HEK293 (cell line): ENCODE measurements around the gene PDZRN4.
"Not testable (repeated sequence)": the region's sequence is repeated elsewhere in the genome, so short reads cannot be mapped to it uniquely, and the experiment has no call there.

Experiments
- CTCF ChIA-PET: fragments of 350-600 bp; formaldehyde crosslinking; extraction: SDS; loops from one replicate; lab custom pipeline; 2021; ENCODE audit warnings: antibody characterized with exemption; lab: Yijun Ruan, JAX
- POLR2A ChIA-PET: fragments of 300-600 bp; formaldehyde crosslinking; extraction: SDS; loops from one replicate; lab custom pipeline; 2020; ENCODE audit warnings: antibody characterized with exemption, inconsistent platforms; lab: Yijun Ruan, JAX
- H3K27ac ChIP-seq: fragments of 200-500 bp; sonication (Bioruptor generic); 2 replicates; pipeline ENCODE4 v1.5.1; 2014; ENCODE audit warnings: low read depth, low read length, control low read depth, inconsistent platforms; ENCODE audit errors: extremely low read depth
- H3K36me3 ChIP-seq, 2 experiments: fragments of 200-500 bp in 1 of 2; sonication (Bioruptor generic) in 1 of 2; 1 replicate in 1 of 2; 2 replicates in 1 of 2; pipeline ENCODE4 v1.5.1; 2014 to 2017; ENCODE audit warnings: inconsistent platforms in 2 of 2, low read length in 2 of 2; ENCODE audit not compliant: control insufficient read depth in 2 of 2, insufficient read depth in 1 of 2
- H3K4me1 ChIP-seq: fragments of 200-500 bp; sonication (Bioruptor generic); 2 replicates; pipeline ENCODE4 v1.5.1; 2014; ENCODE audit warnings: mild to moderate bottlenecking, low read length, inconsistent platforms; ENCODE audit not compliant: control insufficient read depth, insufficient read depth
- H3K4me3 ChIP-seq: 2 replicates; pipeline ENCODE4 v1.5.1; 2011; ENCODE audit warnings: low read depth, mild to moderate bottlenecking, control low read depth, low read length, moderate library complexity
- H3K9me3 ChIP-seq: fragments of 200-500 bp; sonication (Bioruptor generic); 2 replicates; pipeline ENCODE4 v1.5.1; 2014; ENCODE audit warnings: low read depth, low read length, inconsistent platforms; ENCODE audit not compliant: control insufficient read depth, insufficient read depth
- GLIS1 ChIP-seq: fragments of 450-650 bp; formaldehyde crosslinking; IDR thresholded peaks from 2 replicates; pipeline ENCODE4 v1.5.1; 2016; ENCODE audit warnings: missing biosample characterization, missing genetic modification characterization
- ZNF133 ChIP-seq: fragments of 450-650 bp; formaldehyde crosslinking; IDR thresholded peaks from 2 replicates; pipeline ENCODE4 v1.5.1; 2016; ENCODE audit warnings: missing biosample characterization, missing genetic modification characterization
- ZNF239 ChIP-seq: fragments of 450-650 bp; formaldehyde crosslinking; IDR thresholded peaks from 2 replicates; pipeline ENCODE4 v1.5.1; 2016; ENCODE audit warnings: missing biosample characterization, missing genetic modification characterization
- ZNF335 ChIP-seq: fragments of 450-650 bp; formaldehyde crosslinking; conservative IDR thresholded peaks from 2 replicates; pipeline ENCODE4 v1.5.1; 2016; ENCODE audit warnings: missing biosample characterization, missing genetic modification characterization
- ZNF391 ChIP-seq: fragments of 450-650 bp; formaldehyde crosslinking; IDR thresholded peaks from 2 replicates; pipeline ENCODE4 v1.5.1; 2016; ENCODE audit warnings: low read depth, missing biosample characterization, missing genetic modification characterization, borderline replicate concordance
- ZNF404 ChIP-seq: fragments of 450-650 bp; formaldehyde crosslinking; IDR thresholded peaks from 2 replicates; pipeline ENCODE4 v1.5.1; 2017; ENCODE audit warnings: missing biosample characterization, missing genetic modification characterization
- ZNF433 ChIP-seq: fragments of 450-650 bp; formaldehyde crosslinking; IDR thresholded peaks from 2 replicates; pipeline ENCODE4 v1.5.1; 2016; ENCODE audit warnings: missing biosample characterization, missing genetic modification characterization, low read depth
- ZNF473 ChIP-seq: fragments of 450-650 bp; formaldehyde crosslinking; IDR thresholded peaks from 2 replicates; pipeline ENCODE4 v1.5.1; 2017; ENCODE audit warnings: missing biosample characterization, missing genetic modification characterization
- ZNF529 ChIP-seq: fragments of 450-650 bp; formaldehyde crosslinking; IDR thresholded peaks from 2 replicates; pipeline ENCODE4 v1.5.1; 2017; ENCODE audit warnings: missing genetic modification characterization, missing biosample characterization; ENCODE audit not compliant: insufficient replicate concordance
- ZNF660 ChIP-seq: fragments of 450-650 bp; IDR thresholded peaks from 2 replicates; pipeline ENCODE4 v1.5.1; 2018; ENCODE audit warnings: missing biosample characterization, mild to moderate bottlenecking, missing genetic modification characterization
- ZNF830 ChIP-seq: fragments of 450-650 bp; IDR thresholded peaks from 2 replicates; pipeline ENCODE4 v1.5.0; 2018; ENCODE audit warnings: missing biosample characterization, missing genetic modification characterization, low read depth, mild to moderate bottlenecking, moderate library complexity
- TF ChIP-seq, protein P1 (sequence below): fragments of 450-650 bp; formaldehyde crosslinking; IDR thresholded peaks from 2 replicates; pipeline ENCODE4 v1.5.1; 2017; ENCODE audit warnings: missing biosample characterization, missing genetic modification characterization
- TF ChIP-seq, protein P2 (sequence below): fragments of 450-650 bp; formaldehyde crosslinking; IDR thresholded peaks from 2 replicates; pipeline ENCODE4 v1.5.1; 2016; ENCODE audit warnings: missing biosample characterization, missing genetic modification characterization

The PDZRN4 gene

DNA sequence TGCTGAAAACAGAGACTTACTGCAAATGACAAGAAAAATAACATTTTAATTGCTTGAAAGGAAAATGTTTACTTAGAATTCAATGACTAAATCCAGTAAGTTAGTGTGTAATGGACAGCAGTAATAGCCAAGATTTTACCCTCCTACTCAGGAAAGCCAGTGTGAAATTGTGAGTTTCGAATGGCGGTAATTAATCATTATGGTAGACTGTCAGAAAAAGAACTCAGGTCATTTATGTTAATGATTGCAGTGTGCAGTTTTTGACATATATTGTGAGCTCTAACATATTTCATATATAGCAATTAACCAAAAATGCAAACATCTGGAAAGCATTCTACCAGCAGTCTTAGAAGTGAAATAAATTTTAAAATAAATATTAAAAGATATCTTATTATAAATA is 60.3 kb downstream of the PDZRN4 start:
- ChIA-PET POLR2A (no interaction called here), CTCF (no interaction called here)
- no peak for TF ChIP-seq ZNF433 (tag by site-specific recombination)
- no peak for TF ChIP-seq ZNF660

DNA sequence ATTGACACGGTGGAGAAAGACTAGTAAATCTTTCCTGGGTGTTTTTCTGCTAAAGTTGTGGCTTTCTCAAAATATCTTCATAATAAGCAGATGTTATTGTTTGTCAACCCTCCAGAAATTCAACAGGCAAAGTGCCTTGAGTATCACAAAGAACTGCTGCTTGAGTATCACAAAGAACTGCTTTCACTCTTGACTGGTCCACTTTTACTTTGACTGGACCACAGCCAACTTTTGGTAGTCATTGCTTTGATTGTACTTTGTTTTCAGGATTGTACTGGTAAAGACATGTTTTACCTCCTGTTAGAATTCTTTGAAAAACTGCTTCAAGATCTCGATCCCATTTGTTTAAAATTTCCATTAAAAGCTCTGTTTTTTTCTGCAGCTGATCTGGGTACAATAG is 62.6 kb downstream of the PDZRN4 start:
- POLR2A ChIA-PET, result no interaction called here
- CTCF ChIA-PET, result interaction anchor here (0.6 kb wide), 1 partner anchor 231 kb away, joined by 4 read pairs; no protein-coding TSS in a partner anchor
- no peaks in the 10 kb centered on the region for H3K4me1 ChIP-seq

More for the DNA sequence above, 60.3 kb downstream of the PDZRN4 start:
- Histone ChIP-seq H3K36me3 (no peaks in the 10 kb centered on the region), H3K9me3 (no peaks in the 10 kb centered on the region), H3K27ac (no peak overlapping the region), H3K4me3 (no peak overlapping the region), H3K4me1 (no peaks in the 10 kb centered on the region)

DNA sequence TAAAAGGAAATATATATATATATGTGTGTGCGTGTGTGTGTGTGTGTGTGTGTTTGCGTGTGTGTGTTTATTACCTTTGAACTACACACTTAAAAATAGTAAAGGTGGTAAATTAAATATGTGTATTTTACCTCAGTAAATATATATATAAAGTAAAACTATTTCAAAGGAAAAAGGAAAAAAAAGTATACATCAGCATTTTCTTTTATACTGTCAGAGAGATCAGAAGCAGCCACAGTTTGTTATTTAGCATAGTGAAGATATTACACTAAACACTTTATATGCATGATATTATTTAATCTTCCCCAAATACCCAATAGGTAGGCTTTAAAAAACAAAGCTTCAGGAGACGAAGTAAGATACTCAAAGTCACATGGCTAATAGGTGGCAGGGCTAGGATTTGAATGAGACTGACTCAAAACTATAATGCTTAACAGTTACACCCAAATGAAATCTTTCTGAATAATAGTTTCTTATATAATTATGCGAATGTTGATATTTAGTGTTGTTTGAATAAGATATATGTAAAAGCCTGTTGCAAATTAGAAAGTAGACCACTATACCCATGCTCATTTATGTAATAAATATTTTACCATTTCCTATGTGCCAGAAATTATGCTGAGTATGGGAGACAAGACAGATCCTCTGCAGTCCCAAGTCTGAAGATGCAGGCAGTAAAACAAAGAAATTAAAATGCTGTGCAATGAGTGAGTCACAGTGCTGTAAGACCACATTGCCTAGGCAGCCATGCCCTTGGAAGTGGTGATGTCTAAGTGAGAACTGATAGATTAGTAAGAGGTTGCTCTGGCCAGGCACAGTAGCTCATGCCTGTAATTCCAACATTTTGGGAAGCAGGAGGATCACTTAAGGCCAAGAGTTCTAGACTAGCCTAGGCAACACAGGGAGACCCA is 66.1 kb downstream of the PDZRN4 start:
- TF ChIP-seq, protein P1, sequence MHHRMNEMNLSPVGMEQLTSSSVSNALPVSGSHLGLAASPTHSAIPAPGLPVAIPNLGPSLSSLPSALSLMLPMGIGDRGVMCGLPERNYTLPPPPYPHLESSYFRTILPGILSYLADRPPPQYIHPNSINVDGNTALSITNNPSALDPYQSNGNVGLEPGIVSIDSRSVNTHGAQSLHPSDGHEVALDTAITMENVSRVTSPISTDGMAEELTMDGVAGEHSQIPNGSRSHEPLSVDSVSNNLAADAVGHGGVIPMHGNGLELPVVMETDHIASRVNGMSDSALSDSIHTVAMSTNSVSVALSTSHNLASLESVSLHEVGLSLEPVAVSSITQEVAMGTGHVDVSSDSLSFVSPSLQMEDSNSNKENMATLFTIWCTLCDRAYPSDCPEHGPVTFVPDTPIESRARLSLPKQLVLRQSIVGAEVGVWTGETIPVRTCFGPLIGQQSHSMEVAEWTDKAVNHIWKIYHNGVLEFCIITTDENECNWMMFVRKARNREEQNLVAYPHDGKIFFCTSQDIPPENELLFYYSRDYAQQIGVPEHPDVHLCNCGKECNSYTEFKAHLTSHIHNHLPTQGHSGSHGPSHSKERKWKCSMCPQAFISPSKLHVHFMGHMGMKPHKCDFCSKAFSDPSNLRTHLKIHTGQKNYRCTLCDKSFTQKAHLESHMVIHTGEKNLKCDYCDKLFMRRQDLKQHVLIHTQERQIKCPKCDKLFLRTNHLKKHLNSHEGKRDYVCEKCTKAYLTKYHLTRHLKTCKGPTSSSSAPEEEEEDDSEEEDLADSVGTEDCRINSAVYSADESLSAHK (tag by site-specific recombination), result no peak
- TF ChIP-seq, protein P2, sequence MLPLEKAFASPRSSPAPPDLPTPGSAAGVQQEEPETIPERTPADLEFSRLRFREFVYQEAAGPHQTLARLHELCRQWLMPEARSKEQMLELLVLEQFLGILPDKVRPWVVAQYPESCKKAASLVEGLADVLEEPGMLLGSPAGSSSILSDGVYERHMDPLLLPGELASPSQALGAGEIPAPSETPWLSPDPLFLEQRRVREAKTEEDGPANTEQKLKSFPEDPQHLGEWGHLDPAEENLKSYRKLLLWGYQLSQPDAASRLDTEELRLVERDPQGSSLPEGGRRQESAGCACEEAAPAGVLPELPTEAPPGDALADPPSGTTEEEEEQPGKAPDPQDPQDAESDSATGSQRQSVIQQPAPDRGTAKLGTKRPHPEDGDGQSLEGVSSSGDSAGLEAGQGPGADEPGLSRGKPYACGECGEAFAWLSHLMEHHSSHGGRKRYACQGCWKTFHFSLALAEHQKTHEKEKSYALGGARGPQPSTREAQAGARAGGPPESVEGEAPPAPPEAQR (tag by site-specific recombination), result no peak
- TF ChIP-seq ZNF335 (tag by site-specific recombination), result no peak
- no peak for TF ChIP-seq ZNF830
- no peak for TF ChIP-seq ZNF404 (tag by site-specific recombination)
- TF ChIP-seq ZNF473 (tag by site-specific recombination), result no peak
- no peak for TF ChIP-seq ZNF391 (tag by site-specific recombination)
- no peak for TF ChIP-seq ZNF529 (tag by site-specific recombination)
- no peak for TF ChIP-seq ZNF239
- TF ChIP-seq, all 188 proteins: peak for 0
- POLR2A ChIA-PET, result no interaction called here
- Histone ChIP-seq H3K27ac (no peak overlapping the region), H3K4me3 (no peak overlapping the region), H3K36me3 (no peaks in the 10 kb centered on the region), H3K9me3 (no peaks in the 10 kb centered on the region), H3K4me1 (no peaks in the 10 kb centered on the region)
- CTCF ChIA-PET, result interaction anchor here (1.1 kb wide), 1 partner anchor 10 kb away, joined by 4 read pairs; no protein-coding TSS in a partner anchor

More for the DNA sequence above, 62.6 kb downstream of the PDZRN4 start:
- no peak overlapping the region for H3K4me3 ChIP-seq
- no peak overlapping the region for H3K27ac ChIP-seq
- no peaks in the 10 kb centered on the region for H3K36me3 ChIP-seq
- H3K9me3 ChIP-seq, result no peaks in the 10 kb centered on the region
- TF ChIP-seq GLIS1 (tag by site-specific recombination) (no peak), ZNF133 (tag by site-specific recombination) (peak; percentile 57; the same call in 1 of the 2 replicates)

DNA sequence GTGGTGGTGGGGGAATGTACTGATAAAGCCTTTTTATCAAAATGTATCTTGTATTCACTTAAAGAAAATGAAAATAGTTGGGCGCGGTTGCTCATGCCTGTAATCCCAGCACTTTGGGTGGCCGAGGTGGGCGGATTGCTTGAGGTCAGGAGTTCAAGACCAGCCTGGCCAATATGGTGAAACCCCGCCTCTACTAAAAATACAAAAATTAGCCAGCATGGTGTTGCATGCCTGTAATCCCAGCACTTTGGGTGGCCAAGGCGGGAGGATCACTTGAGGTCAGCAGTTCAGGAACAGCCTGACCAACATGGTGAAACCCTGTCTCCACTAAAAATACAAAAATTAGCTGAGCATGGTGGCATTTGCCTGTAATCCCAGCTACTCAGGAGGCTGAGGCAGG is 75.1 kb downstream of the PDZRN4 start:
- H3K36me3 ChIP-seq, POLR2A ChIA-PET, H3K4me1 ChIP-seq, H3K9me3 ChIP-seq, H3K4me3 ChIP-seq, H3K27ac ChIP-seq: not testable (repeated sequence)
- CTCF ChIA-PET, result interaction anchor here (1.3 to 1.4 kb wide), 3 partner anchors 400 to 761 kb away, joined by 4 to 13 read pairs (median 6); no protein-coding TSS in a partner anchor
